A549 (cell line): ENCODE measurements around the gene TMEM108. TPM values are rescaled to one million over a fixed set of nuclear protein-coding genes. Genes with fewer than 3 reads are reported as not detected.

Experiments
- ATAC-seq, 2 experiments: fragments of 200-7000 bp in 1 of 2; fragments of >200 bp in 1 of 2; cut with Nextera tagmentation in 1 of 2; cut with Tn5 transposase in 1 of 2; 3 replicates each; pipeline versions ENCODE4 v1.8.0 to v1.9.1; 2018 to 2020; ENCODE audit warnings: mild to moderate bottlenecking in 1 of 2, moderate library complexity in 1 of 2
- CTCF ChIA-PET: fragments of 300-600 bp; sonication (Branson Sonifier 250); formaldehyde crosslinking; extraction: SDS; loops from one replicate; lab custom pipeline; 2021; ENCODE audit warnings: antibody characterized with exemption, inconsistent platforms; lab: Yijun Ruan, JAX
- POLR2A ChIA-PET: fragments of 350-600 bp; formaldehyde crosslinking; extraction: SDS; loops from one replicate; lab custom pipeline; 2021; ENCODE audit warnings: antibody characterized with exemption, inconsistent platforms; lab: Yijun Ruan, JAX
- DNase-seq, 2 experiments: peaks; one replicate each; pipeline versions ENCODE4 v3.0.0 to v3.0.0-alpha.2; 2011 to 2016; ENCODE audit warnings: low read depth in 1 of 2, low spot score in 1 of 2
- FAIRE-seq: peaks from 2 replicates; lab custom pipeline; 2011; peaks lifted over from hg19 to GRCh38; lab: Jason Lieb, UNC
- H3K27ac ChIP-seq, 2 experiments: fragments of >200 bp; sonication (Bioruptor Twin); formaldehyde crosslinking; 3 replicates each; pipeline ENCODE4 v1.5.1; 2016 to 2017
- H3K4me1 ChIP-seq: fragments of >200 bp; sonication (Bioruptor Twin); formaldehyde crosslinking; 3 replicates; pipeline ENCODE4 v1.6.1; 2016
- H3K4me2 ChIP-seq: fragments of >200 bp; sonication (Bioruptor Twin); formaldehyde crosslinking; 3 replicates; pipeline ENCODE4 v1.6.1; 2016
- H3K4me3 ChIP-seq: fragments of >200 bp; sonication (Bioruptor Twin); formaldehyde crosslinking; 3 replicates; pipeline ENCODE4 v1.5.1; 2016
- H3K9me3 ChIP-seq: fragments of >200 bp; sonication (Bioruptor Twin); formaldehyde crosslinking; 3 replicates; pipeline ENCODE4 v1.6.1; 2016
- BHLHE40 ChIP-seq: IDR thresholded peaks from 2 replicates; pipeline ENCODE4 v1.6.1; 2012; ENCODE audit warnings: low read depth, low read length, inconsistent platforms
- CBX8 ChIP-seq: fragments of 200-600 bp; sonication (generic); IDR thresholded peaks from 2 replicates; pipeline ENCODE4 v1.6.1; 2016
- CHD2 ChIP-seq: fragments of 150-350 bp; IDR thresholded peaks from 2 replicates; pipeline ENCODE4 v1.6.1; 2014; ENCODE audit warnings: low read length; ENCODE audit not compliant: partially characterized antibody
- EHF ChIP-seq: fragments of 250-450 bp; sonication (Bioruptor Pico); IDR thresholded peaks from 2 replicates; pipeline ENCODE4 v1.5.0; 2020; ENCODE audit warnings: mild to moderate bottlenecking
- ESRRA ChIP-seq: fragments of 150-350 bp; IDR thresholded peaks from 2 replicates; pipeline ENCODE4 v1.6.1; 2014; ENCODE audit warnings: mild to moderate bottlenecking, low read length, borderline replicate concordance
- FOSB ChIP-seq: fragments of 250-450 bp; sonication (Bioruptor Pico); IDR thresholded peaks from 2 replicates; pipeline ENCODE4 v1.5.0; 2020; ENCODE audit warnings: mild to moderate bottlenecking, moderate library complexity
- FOSL2 ChIP-seq, 2 experiments: fragments of 450-650 bp in 1 of 2; fragments of >200 bp in 1 of 2; sonication (Bioruptor Twin) in 1 of 2; formaldehyde crosslinking; IDR thresholded peaks; 2 replicates each; pipeline versions ENCODE4 v1.5.0 to v1.6.1; 2016 to 2020; ENCODE audit warnings: mild to moderate bottlenecking in 1 of 2, moderate library complexity in 1 of 2
- JUN ChIP-seq, 2 experiments: fragments of >200 bp; sonication (Bioruptor Twin); formaldehyde crosslinking; IDR thresholded peaks; 2 replicates in 1 of 2; 3 replicates in 1 of 2; pipeline ENCODE4 v1.6.1; 2016 to 2017
- KDM5A ChIP-seq: fragments of 200-600 bp; sonication (generic); IDR thresholded peaks from 2 replicates; pipeline ENCODE4 v1.6.1; 2016; ENCODE audit warnings: antibody characterized with exemption, mild to moderate bottlenecking
- MAZ ChIP-seq: fragments of 150-350 bp; IDR thresholded peaks from 2 replicates; pipeline ENCODE4 v1.6.1; 2014; ENCODE audit warnings: antibody characterized with exemption, low read depth, low read length, borderline replicate concordance
- MYC ChIP-seq: IDR thresholded peaks from 2 replicates; pipeline ENCODE4 v1.6.1; 2012; ENCODE audit warnings: mild to moderate bottlenecking, inconsistent platforms, low read length, improper control_type of control experiment, borderline replicate concordance
- NFE2L2 ChIP-seq: fragments of 150-350 bp; conservative IDR thresholded peaks from 2 replicates; pipeline ENCODE4 v1.6.1; 2014; ENCODE audit warnings: low read length
- NR3C1 ChIP-seq: fragments of >200 bp; sonication (Bioruptor Twin); formaldehyde crosslinking; IDR thresholded peaks from 3 replicates; pipeline ENCODE4 v1.6.1; 2017
- PHF8 ChIP-seq: fragments of 200-600 bp; sonication (generic); IDR thresholded peaks from 2 replicates; pipeline ENCODE4 v1.6.1; 2016; ENCODE audit warnings: low read depth, mild to moderate bottlenecking, antibody characterized with exemption, moderate library complexity, borderline replicate concordance
- RAD21 ChIP-seq, 2 experiments: fragments of >200 bp in 1 of 2; sonication (Bioruptor Twin) in 1 of 2; formaldehyde crosslinking in 1 of 2; IDR thresholded peaks in 1 of 2; conservative IDR thresholded peaks in 1 of 2; 2 replicates in 1 of 2; 3 replicates in 1 of 2; pipeline ENCODE4 v1.6.1; 2012 to 2018; ENCODE audit warnings: inconsistent platforms in 1 of 2
- RARB ChIP-seq: fragments of 250-450 bp; sonication (Bioruptor Pico); IDR thresholded peaks from 2 replicates; pipeline ENCODE4 v1.8.0; 2021; ENCODE audit warnings: mild to moderate bottlenecking, moderate library complexity
- RCOR1 ChIP-seq: fragments of 150-350 bp; IDR thresholded peaks from 2 replicates; pipeline ENCODE4 v1.6.1; 2014; ENCODE audit warnings: antibody characterized with exemption, low read length, low read depth
- RFX5 ChIP-seq: fragments of 450-650 bp; IDR thresholded peaks from 2 replicates; pipeline ENCODE4 v1.7.1; 2014; ENCODE audit warnings: antibody characterized with exemption, mild to moderate bottlenecking, moderate library complexity
- SMC3 ChIP-seq: fragments of >200 bp; sonication (Bioruptor Twin); formaldehyde crosslinking; IDR thresholded peaks from 3 replicates; pipeline ENCODE4 v1.6.1; 2018; ENCODE audit warnings: inconsistent platforms
- SREBF2 ChIP-seq: fragments of 450-650 bp; IDR thresholded peaks from 2 replicates; pipeline ENCODE4 v1.6.1; 2014; ENCODE audit warnings: mild to moderate bottlenecking, moderate library complexity
- TFCP2L1 ChIP-seq: fragments of 250-450 bp; sonication (Bioruptor Pico); IDR thresholded peaks from 2 replicates; pipeline ENCODE4 v1.5.0; 2021; ENCODE audit warnings: mild to moderate bottlenecking
- ZFP36 ChIP-seq: fragments of 450-650 bp; IDR thresholded peaks from 2 replicates; pipeline ENCODE4 v1.6.1; 2014; ENCODE audit warnings: borderline replicate concordance; ENCODE audit not compliant: partially characterized antibody
- WGBS: methylation state at CpG from one replicate; pipeline ENCODE4 v1.1.6; 2017; ENCODE audit errors: missing lambda C conversion rate; 5-methylcytosine and 5-hydroxymethylcytosine counted together
- polyA plus RNA-seq, 4 experiments: library from polyadenylated mRNA; depleted of rRNA in 3 of 4; stranded (reverse); fragments of >200 nt; fragmentation: RNase III in 1 of 4; extraction: RNeasy Plus Mini Kit Qiagen cat#74134 plus additional on column Dnase treatment in 1 of 4; gene quantifications; 2 replicates in 3 of 4; 3 replicates in 1 of 4; pipeline ENCODE4 v1.2.3, GENCODE V29; 2011 to 2017
- TF ChIP-seq, protein P1 (sequence below): fragments of >200 bp; sonication (Bioruptor Twin); formaldehyde crosslinking; IDR thresholded peaks from 3 replicates; pipeline ENCODE4 v1.6.1; 2016
- TF ChIP-seq, protein P2 (sequence below): fragments of 150-350 bp; IDR thresholded peaks from 2 replicates; pipeline ENCODE4 v1.6.1; 2014; ENCODE audit warnings: low read depth, mild to moderate bottlenecking, low read length
- TF ChIP-seq, protein P3 (sequence below): fragments of 450-650 bp; IDR thresholded peaks from 2 replicates; pipeline ENCODE4 v1.6.1; 2014; ENCODE audit warnings: antibody characterized with exemption
- TF ChIP-seq, protein P4 (sequence below): fragments of >200 bp; sonication (Bioruptor Twin); formaldehyde crosslinking; IDR thresholded peaks from 3 replicates; pipeline ENCODE4 v1.5.1; 2016

The TMEM108 gene
- polyA plus RNA-seq, 2 of the 4 experiments (the other 2 are of a cell fraction): not detected

DNA sequence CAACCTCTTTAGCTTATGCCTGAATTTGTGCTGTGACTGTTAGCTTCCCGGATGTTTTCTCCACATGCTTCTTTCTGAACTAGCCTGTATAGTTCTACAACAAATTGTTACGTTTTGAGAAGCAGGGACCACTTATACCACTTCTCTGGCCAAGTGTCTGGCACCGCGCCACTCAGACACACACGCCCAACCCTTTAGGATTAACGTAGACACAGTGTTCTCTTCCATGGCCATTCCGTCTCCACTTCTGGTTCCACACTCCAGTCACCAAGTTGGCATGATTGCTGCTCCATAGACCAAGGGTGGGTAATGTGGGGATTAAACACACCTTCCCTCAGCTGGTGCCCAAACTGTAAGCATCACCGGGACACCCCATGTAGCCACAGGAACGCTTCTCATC lies 755 bp upstream of the TMEM108 start:
- no peak for DNase-seq
- ChIA-PET POLR2A (no interaction called here), CTCF (interaction anchor here (0.7 kb wide), 1 partner anchor 387 kb away, joined by 3 read pairs; no protein-coding TSS in a partner anchor)
- Histone ChIP-seq H3K4me1 (peaks cover 7% of the 10 kb centered on the region; the same call in 1 of the 3 replicates), H3K9me3 (no peaks in the 10 kb centered on the region), H3K27ac (no peak overlapping the region), H3K4me2 (peak overlapping the region; percentile 96), H3K4me3 (peak overlapping the region; percentile 53; the same call in 2 of the 3 replicates)
- ATAC-seq: no peak
- 10% methylated on average over 7 of the region's 9 CpGs for WGBS
- FAIRE-seq: no peak
- no peak for TF ChIP-seq EHF (CRISPR knock-in tag)
- TF ChIP-seq TFCP2L1 (CRISPR knock-in tag): no peak
- TF ChIP-seq ESRRA: no peak
- no peak for TF ChIP-seq RCOR1
- TF ChIP-seq, protein P1, sequence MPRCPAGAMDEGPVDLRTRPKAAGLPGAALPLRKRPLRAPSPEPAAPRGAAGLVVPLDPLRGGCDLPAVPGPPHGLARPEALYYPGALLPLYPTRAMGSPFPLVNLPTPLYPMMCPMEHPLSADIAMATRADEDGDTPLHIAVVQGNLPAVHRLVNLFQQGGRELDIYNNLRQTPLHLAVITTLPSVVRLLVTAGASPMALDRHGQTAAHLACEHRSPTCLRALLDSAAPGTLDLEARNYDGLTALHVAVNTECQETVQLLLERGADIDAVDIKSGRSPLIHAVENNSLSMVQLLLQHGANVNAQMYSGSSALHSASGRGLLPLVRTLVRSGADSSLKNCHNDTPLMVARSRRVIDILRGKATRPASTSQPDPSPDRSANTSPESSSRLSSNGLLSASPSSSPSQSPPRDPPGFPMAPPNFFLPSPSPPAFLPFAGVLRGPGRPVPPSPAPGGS: no peak
- no peak for TF ChIP-seq PHF8
- no peak for TF ChIP-seq BHLHE40
- no peak for TF ChIP-seq FOSL2 (IDR thresholded peaks at IDR 0.05)
- no peak for TF ChIP-seq FOSL2 (CRISPR knock-in tag; IDR thresholded peaks at IDR 0.05)
- no peak for TF ChIP-seq JUN (IDR thresholded peaks at IDR 0.05)
- TF ChIP-seq, protein P2, sequence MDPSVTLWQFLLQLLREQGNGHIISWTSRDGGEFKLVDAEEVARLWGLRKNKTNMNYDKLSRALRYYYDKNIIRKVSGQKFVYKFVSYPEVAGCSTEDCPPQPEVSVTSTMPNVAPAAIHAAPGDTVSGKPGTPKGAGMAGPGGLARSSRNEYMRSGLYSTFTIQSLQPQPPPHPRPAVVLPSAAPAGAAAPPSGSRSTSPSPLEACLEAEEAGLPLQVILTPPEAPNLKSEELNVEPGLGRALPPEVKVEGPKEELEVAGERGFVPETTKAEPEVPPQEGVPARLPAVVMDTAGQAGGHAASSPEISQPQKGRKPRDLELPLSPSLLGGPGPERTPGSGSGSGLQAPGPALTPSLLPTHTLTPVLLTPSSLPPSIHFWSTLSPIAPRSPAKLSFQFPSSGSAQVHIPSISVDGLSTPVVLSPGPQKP: no peak
- TF ChIP-seq CBX8: no peak
- no peak for TF ChIP-seq SREBF2
- TF ChIP-seq, protein P3, sequence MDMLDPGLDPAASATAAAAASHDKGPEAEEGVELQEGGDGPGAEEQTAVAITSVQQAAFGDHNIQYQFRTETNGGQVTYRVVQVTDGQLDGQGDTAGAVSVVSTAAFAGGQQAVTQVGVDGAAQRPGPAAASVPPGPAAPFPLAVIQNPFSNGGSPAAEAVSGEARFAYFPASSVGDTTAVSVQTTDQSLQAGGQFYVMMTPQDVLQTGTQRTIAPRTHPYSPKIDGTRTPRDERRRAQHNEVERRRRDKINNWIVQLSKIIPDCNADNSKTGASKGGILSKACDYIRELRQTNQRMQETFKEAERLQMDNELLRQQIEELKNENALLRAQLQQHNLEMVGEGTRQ: no peak
- TF ChIP-seq RARB (CRISPR knock-in tag): no peak

DNA sequence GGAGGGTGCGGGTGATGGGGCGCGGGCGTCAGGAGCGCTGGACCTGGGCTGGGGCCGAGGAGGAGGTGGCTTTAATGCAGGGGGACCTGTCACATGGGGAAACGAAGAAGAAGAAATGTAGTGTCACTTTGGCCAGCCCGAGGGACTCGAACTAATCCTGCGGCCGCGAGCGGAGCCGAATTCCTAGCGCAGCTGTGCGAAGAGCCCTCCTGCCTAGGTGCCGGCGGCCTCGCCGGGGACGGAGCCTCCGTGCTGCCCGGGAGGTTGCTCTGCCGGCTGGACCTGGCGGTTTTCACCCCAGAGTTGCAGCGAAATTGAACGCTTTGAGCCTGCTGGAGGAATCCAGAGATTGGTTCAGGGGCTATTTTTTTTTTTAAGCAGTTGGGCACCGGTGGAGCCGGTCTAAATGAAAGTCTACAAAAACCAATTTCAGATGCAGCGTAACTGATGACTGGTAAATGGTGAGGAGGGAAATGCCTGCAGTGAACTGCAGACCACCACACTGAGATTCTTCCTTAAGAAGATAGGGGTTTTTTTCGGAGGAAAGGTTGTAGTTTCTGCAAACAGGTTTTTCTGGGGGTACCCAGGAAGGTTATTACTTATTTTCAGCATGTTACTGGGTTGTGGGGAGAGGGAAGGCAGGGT lies 662 bp downstream of the TMEM108 start:
- Histone ChIP-seq H3K4me1 (peaks cover 7% of the 10 kb centered on the region; the same call in 1 of the 3 replicates), H3K4me2 (peak overlapping the region; percentile 96), H3K9me3 (no peaks in the 10 kb centered on the region), H3K4me3 (peak overlapping the region; percentile 53), H3K27ac (no peak overlapping the region)
- WGBS: 23% methylated on average over 4 of the region's 31 CpGs
- ChIA-PET CTCF (interaction anchor here (1.0 kb wide), 1 partner anchor 385 kb away, joined by 3 read pairs; no protein-coding TSS in a partner anchor), POLR2A (no interaction called here)
- DNase-seq (no peak), ATAC-seq (peak; percentile 16 to 55; a peak in 4 of 6 replicates), FAIRE-seq (no peak)
- TF ChIP-seq CHD2 (no peak), RFX5 (no peak), BHLHE40 (no peak)

DNA sequence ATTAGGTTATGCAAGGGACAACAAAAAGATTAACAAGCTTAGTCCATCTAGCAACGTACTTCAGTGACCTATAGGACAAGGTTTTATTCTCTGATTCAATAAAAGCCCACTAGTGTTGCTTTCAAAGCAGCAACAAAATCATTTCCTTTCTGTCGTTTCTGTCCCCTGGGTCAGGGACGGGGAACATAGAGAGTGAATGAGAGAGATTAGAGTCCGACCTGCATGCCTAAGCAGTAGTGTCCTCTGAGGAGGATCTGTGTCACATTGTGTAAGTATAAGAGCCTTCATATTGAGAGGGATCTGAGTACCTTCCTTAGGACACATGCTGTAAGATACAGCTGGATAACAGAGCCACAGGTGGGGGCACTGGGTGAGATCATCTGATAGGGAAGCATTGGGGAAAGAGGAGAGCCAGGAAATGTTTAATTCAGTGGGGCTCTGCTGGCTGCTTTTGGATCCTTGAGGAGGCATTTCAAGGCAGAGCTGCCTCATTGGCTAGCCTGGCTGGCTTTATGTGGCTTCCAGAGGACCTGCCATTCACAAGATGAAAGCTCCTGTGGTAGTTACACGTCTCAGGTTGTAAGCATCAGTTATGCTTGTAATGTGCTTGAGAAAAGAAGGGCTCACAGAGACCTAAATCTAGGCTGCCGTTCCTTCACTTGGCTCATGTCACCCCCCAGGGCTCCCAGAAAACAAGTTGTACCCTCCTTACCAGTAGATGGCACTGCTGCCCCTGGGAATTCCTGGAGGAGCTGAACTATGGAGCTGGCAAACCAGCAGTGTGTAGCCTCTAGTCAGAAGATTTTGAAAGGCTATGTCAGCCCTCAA lies 2.7 kb downstream of the TMEM108 start:
- TF ChIP-seq NFE2L2 (no peak), RAD21 (conservative IDR thresholded peaks at IDR 0.05 in 1 of 2, IDR thresholded peaks at IDR 0.05 in 1 of 2) (peak; percentile 67 to 78), RCOR1 (no peak), SMC3 (peak; percentile 35), ZFP36 (no peak), MYC (no peak), NR3C1 (no peak), MAZ (no peak), FOSB (CRISPR knock-in tag) (no peak), KDM5A (no peak), FOSL2 (IDR thresholded peaks at IDR 0.05) (no peak), FOSL2 (CRISPR knock-in tag; IDR thresholded peaks at IDR 0.05) (no peak), CBX8 (no peak)
- TF ChIP-seq, protein P4, sequence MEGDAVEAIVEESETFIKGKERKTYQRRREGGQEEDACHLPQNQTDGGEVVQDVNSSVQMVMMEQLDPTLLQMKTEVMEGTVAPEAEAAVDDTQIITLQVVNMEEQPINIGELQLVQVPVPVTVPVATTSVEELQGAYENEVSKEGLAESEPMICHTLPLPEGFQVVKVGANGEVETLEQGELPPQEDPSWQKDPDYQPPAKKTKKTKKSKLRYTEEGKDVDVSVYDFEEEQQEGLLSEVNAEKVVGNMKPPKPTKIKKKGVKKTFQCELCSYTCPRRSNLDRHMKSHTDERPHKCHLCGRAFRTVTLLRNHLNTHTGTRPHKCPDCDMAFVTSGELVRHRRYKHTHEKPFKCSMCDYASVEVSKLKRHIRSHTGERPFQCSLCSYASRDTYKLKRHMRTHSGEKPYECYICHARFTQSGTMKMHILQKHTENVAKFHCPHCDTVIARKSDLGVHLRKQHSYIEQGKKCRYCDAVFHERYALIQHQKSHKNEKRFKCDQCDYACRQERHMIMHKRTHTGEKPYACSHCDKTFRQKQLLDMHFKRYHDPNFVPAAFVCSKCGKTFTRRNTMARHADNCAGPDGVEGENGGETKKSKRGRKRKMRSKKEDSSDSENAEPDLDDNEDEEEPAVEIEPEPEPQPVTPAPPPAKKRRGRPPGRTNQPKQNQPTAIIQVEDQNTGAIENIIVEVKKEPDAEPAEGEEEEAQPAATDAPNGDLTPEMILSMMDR: peak; percentile 57
- H3K4me3 ChIP-seq: no peak overlapping the region
- DNase-seq (peak; percentile 51 to 67), FAIRE-seq (no peak), ATAC-seq (peak; percentile 88 to 89)
- CTCF ChIA-PET: interaction anchor here (0.5 to 2.1 kb wide), 21 partner anchors 8 to 571 kb away, joined by 3 to 21 read pairs (median 4); no protein-coding TSS in a partner anchor
- H3K27ac ChIP-seq: no peak overlapping the region
- H3K4me1 ChIP-seq: peaks cover 7% of the 10 kb centered on the region; the same call in 1 of the 3 replicates
- 0% methylated on average over 6 of the region's 6 CpGs for WGBS
- no peak overlapping the region for H3K4me2 ChIP-seq
- POLR2A ChIA-PET: no interaction called here
- H3K9me3 ChIP-seq: no peaks in the 10 kb centered on the region
